IPS DF 4.7 (cell line): ENCODE data around the gene PDP2.

Experiments
- DNase-seq: peaks from one replicate; pipeline ENCODE4 v3.0.0-alpha.2; 2013; ENCODE audit warnings: low spot score; ENCODE audit errors: extremely low read depth

The PDP2 gene

GRCh38 chr16:66935314-66936011, 55.1 kb downstream of the PDP2 start, which contains the start of gene CES2:
TSS of gene CES2 (plus strand) at chr16:66935516. CDS start at chr16:66935636, 120 bp downstream.
- no peak for DNase-seq

GRCh38 chr16:66936462-66936861, 56.1 kb downstream of the PDP2 start:
- no peak for DNase-seq

- DNase-seq, result no peak
Measured at GRCh38 chr16:66936889-66937554, 56.7 kb downstream of the PDP2 start.

GRCh38 chr16:66937725-66938337, 57.5 kb downstream of the PDP2 start:
- no peak for DNase-seq

GRCh38 chr16:66939366-66939765, 59.1 kb downstream of the PDP2 start:
- DNase-seq, result no peak

- no peak for DNase-seq
Measured at GRCh38 chr16:66940236-66940635, 59.9 kb downstream of the PDP2 start.
